Left ventricle myocardium superior (tissue), 1 donor: ENCODE data around the gene CLEC4E. TPM values are rescaled to one million over a fixed set of nuclear protein-coding genes. Genes with fewer than 3 reads are reported as not detected.

Experiments
- total RNA-seq: library from RNA; stranded (reverse); fragmentation: NEBNext Ultra II Directional; extraction: Animal tissue kit (Norgen Biotek cat#: 25700); gene quantifications from one replicate; pipeline ENCODE4 v1.2.1, GENCODE V29; 2021
- donor health status: DM: no; HTN: yes; CAD: no; lungs with severe emphysema.

Gene CLEC4E
- total RNA-seq, 1 donor from 2014 or later, result 2.5 TPM

Other genes starting within 250 kb of the CLEC4E start
- not detected for gene CLEC6A, start 84.9 kb downstream of the CLEC4E start, total RNA-seq
- not detected for gene CLEC4D, start 27.4 kb downstream of the CLEC4E start, total RNA-seq
- gene AICDA, start 72.0 kb upstream of the CLEC4E start, total RNA-seq, result not detected
- gene MFAP5, start 121.9 kb upstream of the CLEC4E start, total RNA-seq, result 29.1 TPM
- gene RIMKLB, start 157.1 kb upstream of the CLEC4E start, total RNA-seq, result 9.7 TPM